ENCODE measurements around the gene HPSE2. TPM values are rescaled to one million over a fixed set of nuclear protein-coding genes. Genes with fewer than 3 reads are reported as not detected.

HPSE2 gene
- total RNA-seq, 1 donor from 2014 or later = not detected

- DNase-seq (ENCODE audit: low read depth) = no peak
- H3K4me3 ChIP-seq (ENCODE audit: low read depth, low read length) = no peak overlapping the region
- no peak for TF ChIP-seq CTCF (conservative IDR thresholded peaks at IDR 0.05; ENCODE audit: low read depth, low read length)
These were observed 116.3 kb downstream of the HPSE2 start for GRCh38 chr10:99119258-99119748.

- no peak overlapping the region for H3K4me3 ChIP-seq (ENCODE audit: low read depth, low read length)
- no peak for DNase-seq (ENCODE audit: low read depth)
- TF ChIP-seq CTCF (conservative IDR thresholded peaks at IDR 0.05; ENCODE audit: low read depth, low read length) = no peak
These were observed 119.9 kb downstream of the HPSE2 start for GRCh38 chr10:99115703-99116102.

- no peak for TF ChIP-seq CTCF (conservative IDR thresholded peaks at IDR 0.05; ENCODE audit: low read depth, low read length)
- H3K4me3 ChIP-seq (ENCODE audit: low read depth, low read length) = no peak overlapping the region
- no peak for DNase-seq (ENCODE audit: low read depth)
These were observed 150.3 kb downstream of the HPSE2 start for GRCh38 chr10:99085358-99085757.

GRCh38 chr10:99084161-99084560, 151.5 kb downstream of the HPSE2 start:
- no peak for DNase-seq (ENCODE audit: low read depth)
- H3K4me3 ChIP-seq (ENCODE audit: low read depth, low read length) = no peak overlapping the region
- TF ChIP-seq CTCF (conservative IDR thresholded peaks at IDR 0.05; ENCODE audit: low read depth, low read length) = no peak

- TF ChIP-seq CTCF (conservative IDR thresholded peaks at IDR 0.05; ENCODE audit: low read depth, low read length) = no peak
- no peak for DNase-seq (ENCODE audit: low read depth)
- no peak overlapping the region for H3K4me3 ChIP-seq (ENCODE audit: low read depth, low read length)
These were observed 155.2 kb downstream of the HPSE2 start for GRCh38 chr10:99080275-99080945.

GRCh38 chr10:99062591-99062990, 173.1 kb downstream of the HPSE2 start:
- TF ChIP-seq CTCF (conservative IDR thresholded peaks at IDR 0.05; ENCODE audit: low read depth, low read length) = no peak
- no peak for DNase-seq (ENCODE audit: low read depth)
- H3K4me3 ChIP-seq (ENCODE audit: low read depth, low read length) = no peak overlapping the region

- TF ChIP-seq CTCF (conservative IDR thresholded peaks at IDR 0.05; ENCODE audit: low read depth, low read length) = no peak
- no peak overlapping the region for H3K4me3 ChIP-seq (ENCODE audit: low read depth, low read length)
- DNase-seq (ENCODE audit: low read depth) = no peak
These were observed 176.9 kb downstream of the HPSE2 start for GRCh38 chr10:99058762-99059161.

All from epithelial cell of proximal tubule (primary cell).